Measurements from ENCODE around the gene SCNN1A. TPM values are rescaled to one million over a fixed set of nuclear protein-coding genes. Genes with fewer than 3 reads are reported as not detected.

The SCNN1A gene
- total RNA-seq, 1 donor from 2014 or later: 11.1 TPM

- no peak overlapping the region for H3K4me3 ChIP-seq (ENCODE audit: low read depth, low read length)
- no peaks in the 10 kb centered on the region for H3K27me3 ChIP-seq (ENCODE audit: control insufficient read depth, insufficient read depth, low read length)
- no peak for DNase-seq (ENCODE audit: low read depth)
- H3K36me3 ChIP-seq (ENCODE audit: control insufficient read depth, insufficient read depth, low read length): no peaks in the 10 kb centered on the region
- no peak for TF ChIP-seq CTCF (IDR thresholded peaks at IDR 0.05; ENCODE audit: insufficient read depth, low read length, poor library complexity, severe bottlenecking)
Observed at GRCh38 chr12:6316921-6317692, 58.3 kb downstream of the SCNN1A start.

GRCh38 chr12:6315704-6316597 is 59.4 kb downstream of the SCNN1A start:
- no peak for TF ChIP-seq CTCF (IDR thresholded peaks at IDR 0.05; ENCODE audit: insufficient read depth, low read length, poor library complexity, severe bottlenecking)
- no peak for DNase-seq (ENCODE audit: low read depth)
- H3K4me3 ChIP-seq (ENCODE audit: low read depth, low read length): no peak overlapping the region
- peaks cover 2% of the 10 kb centered on the region for H3K27me3 ChIP-seq (ENCODE audit: control insufficient read depth, insufficient read depth, low read length)
- H3K36me3 ChIP-seq (ENCODE audit: control insufficient read depth, insufficient read depth, low read length): no peaks in the 10 kb centered on the region

GRCh38 chr12:6315184-6315583 is 60.2 kb downstream of the SCNN1A start:
- no peak for DNase-seq (ENCODE audit: low read depth)
- H3K4me3 ChIP-seq (ENCODE audit: low read depth, low read length): no peak overlapping the region
- peaks cover 8% of the 10 kb centered on the region for H3K27me3 ChIP-seq (ENCODE audit: control insufficient read depth, insufficient read depth, low read length)
- H3K36me3 ChIP-seq (ENCODE audit: control insufficient read depth, insufficient read depth, low read length): no peaks in the 10 kb centered on the region
- TF ChIP-seq CTCF (IDR thresholded peaks at IDR 0.05; ENCODE audit: insufficient read depth, low read length, poor library complexity, severe bottlenecking): no peak

- peaks cover 11% of the 10 kb centered on the region for H3K27me3 ChIP-seq (ENCODE audit: control insufficient read depth, insufficient read depth, low read length)
- H3K36me3 ChIP-seq (ENCODE audit: control insufficient read depth, insufficient read depth, low read length): no peaks in the 10 kb centered on the region
- DNase-seq (ENCODE audit: low read depth): no peak
- no peak overlapping the region for H3K4me3 ChIP-seq (ENCODE audit: low read depth, low read length)
- TF ChIP-seq CTCF (IDR thresholded peaks at IDR 0.05; ENCODE audit: insufficient read depth, low read length, poor library complexity, severe bottlenecking): no peak
Observed at GRCh38 chr12:6314776-6315175, 60.6 kb downstream of the SCNN1A start.

GRCh38 chr12:6313326-6313940 is 61.9 kb downstream of the SCNN1A start:
- Histone ChIP-seq H3K27me3 (ENCODE audit: control insufficient read depth, insufficient read depth, low read length) (peaks cover 11% of the 10 kb centered on the region), H3K36me3 (ENCODE audit: control insufficient read depth, insufficient read depth, low read length) (no peaks in the 10 kb centered on the region), H3K4me3 (ENCODE audit: low read depth, low read length) (no peak overlapping the region)
- TF ChIP-seq CTCF (IDR thresholded peaks at IDR 0.05; ENCODE audit: insufficient read depth, low read length, poor library complexity, severe bottlenecking): no peak
- DNase-seq (ENCODE audit: low read depth): no peak
